Measurements from ENCODE around the gene LTB.
A peak's percentile ranks its signal among the peaks of the same experiment; 100 is the strongest.

Gene LTB

GRCh38 chr6:31546958-31547726 lies 35.1 kb downstream of the LTB start, which contains the start of gene NFKBIL1 (continued):
- TF ChIP-seq ZNF266 (tag by site-specific recombination; IDR thresholded peaks at IDR 0.05; ENCODE audit: low read depth) (no peak; the same call in 1 of the 2 replicates), ZBTB6 (tag by site-specific recombination; IDR thresholded peaks at IDR 0.05) (peak; percentile 35; the same call in 1 of the 2 replicates), ZIC2 (tag by site-specific recombination; IDR thresholded peaks at IDR 0.05) (no peak), ZNF488 (tag by site-specific recombination; IDR thresholded peaks at IDR 0.05) (no peak), ZNF302 (tag by site-specific recombination; IDR thresholded peaks at IDR 0.05; ENCODE audit: low read depth) (no peak), ZNF529 (tag by site-specific recombination; IDR thresholded peaks at IDR 0.05; ENCODE audit: insufficient replicate concordance) (no peak), ZNF114 (tag by site-specific recombination; IDR thresholded peaks at IDR 0.05) (no peak), KLF17 (tag by site-specific recombination; IDR thresholded peaks at IDR 0.05) (peak; percentile 91), ZBTB17 (tag by site-specific recombination; IDR thresholded peaks at IDR 0.05) (peak; percentile 90), ZNF366 (tag by site-specific recombination; conservative IDR thresholded peaks at IDR 0.05) (peak; percentile 98), ZNF768 (tag by site-specific recombination; IDR thresholded peaks at IDR 0.05) (no peak), ZNF280C (tag by site-specific recombination; IDR thresholded peaks at IDR 0.05) (no peak), PRDM4 (tag by site-specific recombination; IDR thresholded peaks at IDR 0.05) (peak; percentile 43), ZNF274 (IDR thresholded peaks at IDR 0.05; ENCODE audit: low read length) (no peak), ZNF274 (tag by site-specific recombination; IDR thresholded peaks at IDR 0.05; ENCODE audit: borderline replicate concordance) (no peak), ZNF555 (tag by site-specific recombination; conservative IDR thresholded peaks at IDR 0.05) (no peak), HOXC10 (CRISPR knock-in tag; IDR thresholded peaks at IDR 0.05) (no peak), ZFP3 (tag by site-specific recombination; IDR thresholded peaks at IDR 0.05; ENCODE audit: low read depth) (no peak), ZNF792 (tag by site-specific recombination; IDR thresholded peaks at IDR 0.05) (no peak), ZNF311 (tag by site-specific recombination; IDR thresholded peaks at IDR 0.05; ENCODE audit: borderline replicate concordance) (no peak), ZNF214 (tag by site-specific recombination; IDR thresholded peaks at IDR 0.05; ENCODE audit: borderline replicate concordance) (no peak), ZFP37 (tag by site-specific recombination; IDR thresholded peaks at IDR 0.05) (0 out of 2 replicates have a peak, but pooled peaks have one; percentile 35), ZXDB (tag by site-specific recombination; IDR thresholded peaks at IDR 0.05) (peak; percentile 86), ZNF335 (tag by site-specific recombination; conservative IDR thresholded peaks at IDR 0.05) (peak; percentile 83), ZNF664 (tag by site-specific recombination; IDR thresholded peaks at IDR 0.05) (no peak; the same call in 1 of the 2 replicates), ZNF354C (tag by site-specific recombination; IDR thresholded peaks at IDR 0.05; ENCODE audit: borderline replicate concordance, low read depth) (no peak), ZNF148 (tag by site-specific recombination; IDR thresholded peaks at IDR 0.05; ENCODE audit: borderline replicate concordance) (no peak), BCL11A (tag by site-specific recombination; IDR thresholded peaks at IDR 0.05; ENCODE audit: low read depth) (no peak)

All from HEK293 (cell line).